ENCODE measurements around the gene CDHR1. TPM values are rescaled to one million over a fixed set of nuclear protein-coding genes. Genes with fewer than 3 reads are reported as not detected.

The CDHR1 gene
- total RNA-seq, 4 donors from 2014 or later = 0.27 TPM; not detected in 3

- peak; percentile 80 to 82 for ATAC-seq
- Histone ChIP-seq H3K27ac (no peak overlapping the region), H3K4me3 (no peak overlapping the region), H3K36me3 (no peaks in the 10 kb centered on the region), H3K9me3 (no peaks in the 10 kb centered on the region), H3K27me3 (peaks cover 0 to 5% (median 2%) of the 10 kb centered on the region in 3 donors), H3K4me1 (no peaks in the 10 kb centered on the region)
- DNase-seq = peak; percentile 16 to 49
- in situ Hi-C loops (cut with MboI; ENCODE audit: low sequenced_read_pairs in 4 of 4) = loop anchor here (5.0 to 10.0 kb wide), 5 partner anchors 100 to 278 kb away; no protein-coding TSS in a partner anchor
- intact Hi-C loops (cut with DNase I; ENCODE audit: low total_unique reads) = loop anchor here (1.0 kb wide), 2 partner anchors 111 to 273 kb away; no protein-coding TSS in a partner anchor
- TF ChIP-seq CTCF (IDR thresholded peaks at IDR 0.05 in 4 of 5, conservative IDR thresholded peaks at IDR 0.05 in 1 of 5) (peak; percentile 78 to 92 (median 82)), POLR2A (IDR thresholded peaks at IDR 0.05) (no peak)
Measured at GRCh38 chr10:84264611-84265141, 70.3 kb downstream of the CDHR1 start.

DNA sequence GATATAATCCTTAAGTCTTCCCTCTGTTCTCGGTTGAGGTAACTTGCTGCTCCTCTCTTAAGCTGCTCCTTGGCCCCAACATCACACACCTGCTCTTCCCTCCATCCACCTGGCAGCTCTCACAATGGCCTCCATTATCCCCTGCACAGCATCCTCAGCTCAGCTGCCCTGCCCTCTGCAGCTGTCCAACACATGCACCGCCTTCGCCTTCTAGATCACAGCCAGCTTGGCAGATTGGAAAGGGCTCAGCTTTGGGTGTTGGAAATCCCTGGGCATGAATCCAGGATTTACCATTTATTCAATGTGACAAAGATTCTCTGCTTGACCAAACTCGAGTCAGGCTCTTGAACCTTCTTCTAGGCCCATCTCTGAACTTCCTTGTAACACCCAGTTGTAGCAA lies 71.1 kb downstream of the CDHR1 start:
- Histone ChIP-seq H3K4me1 (no peaks in the 10 kb centered on the region), H3K36me3 (no peaks in the 10 kb centered on the region), H3K27me3 (peaks cover 0 to 6% (median 2%) of the 10 kb centered on the region in 3 donors), H3K9me3 (no peaks in the 10 kb centered on the region), H3K27ac (no peak overlapping the region), H3K4me3 (no peak overlapping the region)
- intact Hi-C loops (cut with DNase I; ENCODE audit: low total_unique reads) = no loop called here
- DNase-seq (no peak), ATAC-seq (no peak)
- in situ Hi-C loops (cut with MboI; ENCODE audit: low sequenced_read_pairs in 4 of 4) = loop anchor here in 3 of 4 donors (5.0 to 10.0 kb wide), 4 partner anchors 99 to 267 kb away; no protein-coding TSS in a partner anchor
- TF ChIP-seq CTCF (IDR thresholded peaks at IDR 0.05 in 4 of 5, conservative IDR thresholded peaks at IDR 0.05 in 1 of 5) (no peak), POLR2A (IDR thresholded peaks at IDR 0.05) (no peak)

DNA sequence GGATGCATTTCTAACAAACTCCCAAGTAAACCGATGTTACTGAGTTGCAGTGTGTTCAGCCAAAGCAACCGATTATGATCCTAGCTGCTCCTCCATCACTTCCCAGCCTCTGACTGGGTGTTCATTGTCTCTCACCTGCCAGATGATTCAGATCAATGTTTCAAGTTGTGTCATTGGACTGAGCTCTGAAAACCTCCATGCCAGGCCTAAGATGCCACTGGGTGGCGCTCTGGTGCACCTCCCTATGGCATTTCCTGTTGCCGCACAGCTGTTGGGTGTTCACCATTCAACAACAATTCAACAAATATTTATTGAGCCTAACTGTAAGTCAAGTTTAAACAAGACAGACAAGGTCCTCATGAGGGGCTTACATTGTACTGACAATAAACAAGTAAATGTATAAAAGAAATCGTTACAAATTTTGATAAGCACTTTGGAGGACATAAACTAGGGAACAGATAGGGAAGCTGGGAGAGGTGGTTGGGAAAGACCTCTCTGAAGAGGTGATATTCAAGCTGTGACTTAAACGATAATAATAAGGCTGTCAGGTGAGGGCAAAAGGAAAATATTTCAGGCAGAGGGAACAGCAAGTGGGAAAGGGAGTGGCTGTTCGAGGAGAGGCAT lies 73.3 kb downstream of the CDHR1 start:
- in situ Hi-C loops (cut with MboI; ENCODE audit: low sequenced_read_pairs in 4 of 4) = loop anchor here in 3 of 4 donors (5.0 to 10.0 kb wide), 4 partner anchors 97 to 265 kb away; no protein-coding TSS in a partner anchor
- ATAC-seq (no peak), DNase-seq (no peak)

GRCh38 chr10:84269162-84269561 lies 74.8 kb downstream of the CDHR1 start:
- in situ Hi-C loops (cut with MboI; ENCODE audit: low sequenced_read_pairs in 4 of 4) = loop anchor here in 3 of 4 donors (5.0 to 10.0 kb wide), 4 partner anchors 96 to 263 kb away; no protein-coding TSS in a partner anchor
- intact Hi-C loops (cut with DNase I; ENCODE audit: low total_unique reads) = no loop called here

More for the DNA sequence above, 73.3 kb downstream of the CDHR1 start:
- Histone ChIP-seq H3K36me3 (no peaks in the 10 kb centered on the region), H3K4me1 (no peaks in the 10 kb centered on the region), H3K27me3 (peaks cover 0 to 8% (median 2%) of the 10 kb centered on the region in 3 donors), H3K4me3 (no peak overlapping the region), H3K27ac (no peak overlapping the region), H3K9me3 (no peaks in the 10 kb centered on the region)
- no peak for TF ChIP-seq POLR2A (IDR thresholded peaks at IDR 0.05)
- TF ChIP-seq CTCF (IDR thresholded peaks at IDR 0.05 in 4 of 5, conservative IDR thresholded peaks at IDR 0.05 in 1 of 5) = peak in 2 of 5 experiments; percentile 10 to 27
- intact Hi-C loops (cut with DNase I; ENCODE audit: low total_unique reads) = no loop called here

More at GRCh38 chr10:84269162-84269561, 74.8 kb downstream of the CDHR1 start:
- H3K9me3 ChIP-seq = no peaks in the 10 kb centered on the region
- H3K36me3 ChIP-seq = no peaks in the 10 kb centered on the region
- H3K4me1 ChIP-seq = no peaks in the 10 kb centered on the region
- no peak overlapping the region for H3K4me3 ChIP-seq
- no peak for DNase-seq
- peaks cover 0 to 5% (median 5%) of the 10 kb centered on the region in 3 donors for H3K27me3 ChIP-seq
- TF ChIP-seq POLR2A (IDR thresholded peaks at IDR 0.05) = no peak
- TF ChIP-seq CTCF (IDR thresholded peaks at IDR 0.05 in 4 of 5, conservative IDR thresholded peaks at IDR 0.05 in 1 of 5) = no peak
- H3K27ac ChIP-seq = no peak overlapping the region
- ATAC-seq = no peak

Other genes starting within 250 kb of the CDHR1 start
- gene GHITM, start 55.0 kb upstream of the CDHR1 start, total RNA-seq = 100 to 1,000 TPM; 307 to 444 (median 358) TPM
- gene GPR15LG, start 20.7 kb upstream of the CDHR1 start, total RNA-seq = under 1 TPM in 1 of 4 donors, not detected in 3; 0.92 TPM
- gene LRIT2, start 31.0 kb downstream of the CDHR1 start, total RNA-seq = not detected
- not detected for gene LRIT1, start 47.0 kb downstream of the CDHR1 start, total RNA-seq
- gene RGR, start 50.5 kb downstream of the CDHR1 start, total RNA-seq = under 1 TPM in 1 of 4 donors, not detected in 3; 0.22 TPM
- 10 to 100 TPM; 39.8 to 61.8 (median 49.2) TPM for gene CCSER2, start 134.1 kb downstream of the CDHR1 start, total RNA-seq

Measured in gastrocnemius medialis (tissue), 4 donors.